K562 (cell line): ENCODE results near the gene EIF4E2. TPM values are rescaled to one million over a fixed set of nuclear protein-coding genes. Genes with fewer than 3 reads are reported as not detected.
A peak's percentile ranks its signal among the peaks of the same experiment; 100 is the strongest.

ENCODE experiments used
- ATAC-seq: fragments of 200-7000 bp; cut with Tn5 transposase; 3 replicates; pipeline ENCODE4 v1.9.1; 2020; ENCODE audit warnings: moderate library complexity
- BruUV-seq: library from RNA; stranded (reverse); fragments of 400-500 nt; replicated peaks from 2 replicates; lab custom pipeline; 2021; lab: Mats Ljungman, UMichigan
- CTCF ChIA-PET: fragments of 300-600 bp; formaldehyde crosslinking; extraction: SDS; loops from one replicate; lab custom pipeline; 2021; ENCODE audit warnings: low intra/inter-chr PET ratio; lab: Yijun Ruan, JAX
- POLR2A ChIA-PET: fragments of 300-600, 350-650 bp; sonication (Branson Sonifier 250); formaldehyde crosslinking; extraction: SDS; loops from one replicate; lab custom pipeline; 2021; ENCODE audit warnings: antibody characterized with exemption, inconsistent platforms; lab: Yijun Ruan, JAX
- DNase-seq, 4 experiments: peaks; one replicate each; pipeline versions ENCODE4 v3.0.0 to v3.0.0-alpha.2; 2011 to 2018; ENCODE audit warnings: low spot score in 3 of 4, mixed read lengths in 3 of 4; ENCODE audit errors: extremely low read depth in 1 of 4
- FAIRE-seq: peaks from 2 replicates; lab custom pipeline; 2011; peaks lifted over from hg19 to GRCh38; lab: Jason Lieb, UNC
- H2AFZ ChIP-seq: 2 replicates; pipeline ENCODE4 v1.6.0; 2011; ENCODE audit warnings: low read depth, low read length, control low read depth, inconsistent platforms
- H3K27ac ChIP-seq: fragments of 200-600 bp; 3 replicates; pipeline ENCODE4 v1.8.0; 2011; ENCODE audit warnings: low read depth, mild to moderate bottlenecking, control low read depth, inconsistent platforms, low read length, moderate library complexity, mixed read lengths; ENCODE audit errors: extremely low read depth
- H3K27me3 ChIP-seq, 2 experiments: fragments of 300-600 bp in 1 of 2; 2 replicates in 1 of 2; 3 replicates in 1 of 2; pipeline versions ENCODE4 v1.6.0 to v1.8.0; 2011; ENCODE audit warnings: inconsistent platforms in 2 of 2, low read length in 2 of 2, mild to moderate bottlenecking in 1 of 2, mixed read lengths in 1 of 2, moderate library complexity in 1 of 2; ENCODE audit not compliant: control insufficient read depth in 2 of 2, insufficient read depth in 2 of 2
- H3K36me3 ChIP-seq: fragments of 300-600 bp; 3 replicates; pipeline ENCODE4 v1.8.0; 2011; ENCODE audit warnings: mild to moderate bottlenecking, low read length, inconsistent platforms; ENCODE audit not compliant: control insufficient read depth, insufficient read depth
- H3K4me1 ChIP-seq, 2 experiments: fragments of 200-600 bp in 1 of 2; replicated peaks in 1 of 2; 2 replicates in 1 of 2; 3 replicates in 1 of 2; pipeline versions ENCODE4 v1.5.1 to v1.8.0; 2011; ENCODE audit warnings: inconsistent platforms in 2 of 2, low read length in 2 of 2, mild to moderate bottlenecking in 1 of 2, mixed read lengths in 1 of 2, moderate library complexity in 1 of 2; ENCODE audit not compliant: control insufficient read depth in 2 of 2, insufficient read depth in 2 of 2
- H3K4me2 ChIP-seq: 2 replicates; pipeline ENCODE4 v1.6.1; 2011; ENCODE audit warnings: low read length, control low read depth, inconsistent platforms, mixed read lengths; ENCODE audit not compliant: insufficient read depth
- H3K4me3 ChIP-seq: fragments of 200-600 bp; sonication (generic), shearing (Covaris generic); 2 replicates; pipeline ENCODE4 v1.5.1; 2016; ENCODE audit warnings: control low read depth, inconsistent platforms
- H3K79me2 ChIP-seq: fragments of 200-600 bp; 3 replicates; pipeline ENCODE4 v1.8.0; 2011; ENCODE audit warnings: low read length, inconsistent platforms; ENCODE audit not compliant: control insufficient read depth, insufficient read depth
- H3K9ac ChIP-seq, 2 experiments: 2 replicates each; pipeline versions ENCODE4 v1.6.0 to v1.6.1; 2011; ENCODE audit warnings: low read depth in 2 of 2, low read length in 2 of 2, control low read depth in 1 of 2, inconsistent platforms in 1 of 2, mild to moderate bottlenecking in 1 of 2, mixed read lengths in 1 of 2; ENCODE audit not compliant: insufficient read depth in 1 of 2
- H3K9me1 ChIP-seq: one replicate; pipeline ENCODE4 v1.6.0; 2011; ENCODE audit warnings: inconsistent platforms, mild to moderate bottlenecking, low read length, moderate library complexity; ENCODE audit not compliant: control insufficient read depth, insufficient read depth
- H3K9me3 ChIP-seq: replicated peaks from 2 replicates; pipeline ENCODE4 v1.5.1; 2011; ENCODE audit warnings: low read depth, low read length, inconsistent platforms; ENCODE audit not compliant: control insufficient read depth, insufficient read depth
- H4K20me1 ChIP-seq: replicated peaks from 2 replicates; pipeline ENCODE4 v1.6.1; 2011; ENCODE audit warnings: low read length, inconsistent platforms, mixed read lengths; ENCODE audit not compliant: control insufficient read depth, insufficient read depth
- ADNP ChIP-seq: fragments of 200-800 bp; sonication (Bioruptor generic); IDR thresholded peaks from 2 replicates; pipeline ENCODE4 v1.6.1; 2016; ENCODE audit warnings: missing genetic modification characterization, missing compliant biosample characterization
- ARID1B ChIP-seq: fragments of 450-650 bp; IDR thresholded peaks from 2 replicates; pipeline ENCODE4 v1.6.1; 2016; ENCODE audit warnings: antibody characterized with exemption, mild to moderate bottlenecking, inconsistent platforms
- BCOR ChIP-seq: fragments of 450-650 bp; IDR thresholded peaks from 2 replicates; pipeline ENCODE4 v1.6.1; 2016
- HNRNPLL ChIP-seq: fragments of 200-400 bp; formaldehyde crosslinking; IDR thresholded peaks from 2 replicates; pipeline ENCODE4 v1.6.1; 2017; ENCODE audit warnings: low read length, low read depth, mild to moderate bottlenecking; ENCODE audit not compliant: poor library complexity, severe bottlenecking
- KDM5B ChIP-seq: fragments of 200-600 bp; sonication (generic); IDR thresholded peaks from 2 replicates; pipeline ENCODE4 v1.6.1; 2012; ENCODE audit warnings: low read depth, mild to moderate bottlenecking, moderate library complexity, low read length, control low read depth, inconsistent platforms; ENCODE audit not compliant: insufficient replicate concordance
- RAD21 ChIP-seq, 2 experiments: fragments of 250-450 bp in 1 of 2; fragments of 450-650 bp in 1 of 2; sonication (Bioruptor Pico) in 1 of 2; formaldehyde crosslinking in 1 of 2; IDR thresholded peaks in 1 of 2; conservative IDR thresholded peaks in 1 of 2; 2 replicates each; pipeline versions ENCODE4 v1.4.0 to v1.8.0; 2020 to 2022; ENCODE audit warnings: mild to moderate bottlenecking in 2 of 2, moderate library complexity in 1 of 2
- RB1 ChIP-seq: fragments of 450-650 bp; IDR thresholded peaks from 2 replicates; pipeline ENCODE4 v1.6.1; 2017; ENCODE audit warnings: low read depth, mild to moderate bottlenecking
- SIRT6 ChIP-seq: IDR thresholded peaks from one replicate; pipeline ENCODE4 v1.6.1; 2012; ENCODE audit warnings: low read depth, mild to moderate bottlenecking, control low read depth, inconsistent platforms, low read length, moderate library complexity
- TAF7 ChIP-seq: fragments of 450-650 bp; IDR thresholded peaks from 2 replicates; pipeline ENCODE4 v1.6.1; 2016; ENCODE audit warnings: missing genetic modification characterization, missing compliant biosample characterization
- ZNF583 ChIP-seq: fragments of 250-450 bp; sonication (Bioruptor Pico); IDR thresholded peaks from 2 replicates; pipeline ENCODE4 v1.4.0; 2020
- WGBS: fragments of 100-300 bp; shearing (Covaris generic); methylation state at CpG from one replicate; pipeline ENCODE4 v1.1.6; 2016; ENCODE audit warnings: low coverage, mixed read lengths; ENCODE audit not compliant: insufficient coverage; ENCODE audit errors: missing lambda C conversion rate; 5-methylcytosine and 5-hydroxymethylcytosine counted together
- in situ Hi-C: fragments of 300-500 bp; cut with MboI; formaldehyde crosslinking; loops from 4 replicates; pipeline ENCODE4 v1.15.0; 2018; ENCODE audit warnings: inconsistent platforms, mixed read lengths
- intact Hi-C: fragments of 100-400 bp; cut with micrococcal nuclease; formaldehyde crosslinking; loops from 2 replicates; pipeline ENCODE4 v1.14.2; 2022
- polyA plus RNA-seq, 8 experiments: library from polyadenylated mRNA; depleted of rRNA in 4 of 8; stranded (reverse) in 5 of 8; unstranded in 3 of 8; fragments of >200 nt; fragmentation: Nextera tagmentation in 2 of 8; fragmentation: Illumina TruSeq in 1 of 8; extraction: Ambion mirVana in 2 of 8; extraction: Trizol in 1 of 8; gene quantifications; 2 replicates each; pipeline versions ENCODE4 v1.2.1 to v1.2.3, GENCODE V29; 2011 to 2014; ENCODE audit warnings: inconsistent platforms in 1 of 8, missing spikeins in 1 of 8
- total RNA-seq, 7 experiments: library from RNA; depleted of rRNA in 6 of 7; stranded (reverse); fragments of >200 nt in 6 of 7; fragmentation: Illumina TruSeq in 2 of 7; extraction: Trizol in 2 of 7; gene quantifications; 2 replicates each; pipeline versions ENCODE4 v1.2.1 to v1.2.3, GENCODE V29; 2011 to 2021; ENCODE audit warnings: low replicate concordance in 1 of 7
- TF ChIP-seq, protein P1 (sequence below): fragments of 250-450 bp; sonication (Bioruptor Pico); IDR thresholded peaks from 2 replicates; pipeline ENCODE4 v1.8.0; 2021; ENCODE audit warnings: moderate library complexity, mild to moderate bottlenecking, inconsistent platforms
- TF ChIP-seq, protein P2 (sequence below): fragments of 450-650 bp; formaldehyde crosslinking; IDR thresholded peaks from 2 replicates; pipeline ENCODE4 v1.4.0; 2022; ENCODE audit warnings: missing genetic modification characterization
- TF ChIP-seq, protein P3 (sequence below): sonication (generic); formaldehyde crosslinking; IDR thresholded peaks from 2 replicates; pipeline ENCODE4 v1.8.1; 2023; ENCODE audit warnings: mild to moderate bottlenecking, missing genetic modification reagents
- TF ChIP-seq, protein P4 (sequence below): fragments of 250-450 bp; sonication (Bioruptor Pico); IDR thresholded peaks from 2 replicates; pipeline ENCODE4 v1.4.0; 2020; ENCODE audit warnings: mild to moderate bottlenecking, moderate library complexity

The EIF4E2 gene
- total and polyA plus RNA-seq, 9 of the 15 experiments (the other 6 are each of a cell fraction or from before 2014, with no cell fraction given), result 33.9 to 169 (median 77.5) TPM

DNA sequence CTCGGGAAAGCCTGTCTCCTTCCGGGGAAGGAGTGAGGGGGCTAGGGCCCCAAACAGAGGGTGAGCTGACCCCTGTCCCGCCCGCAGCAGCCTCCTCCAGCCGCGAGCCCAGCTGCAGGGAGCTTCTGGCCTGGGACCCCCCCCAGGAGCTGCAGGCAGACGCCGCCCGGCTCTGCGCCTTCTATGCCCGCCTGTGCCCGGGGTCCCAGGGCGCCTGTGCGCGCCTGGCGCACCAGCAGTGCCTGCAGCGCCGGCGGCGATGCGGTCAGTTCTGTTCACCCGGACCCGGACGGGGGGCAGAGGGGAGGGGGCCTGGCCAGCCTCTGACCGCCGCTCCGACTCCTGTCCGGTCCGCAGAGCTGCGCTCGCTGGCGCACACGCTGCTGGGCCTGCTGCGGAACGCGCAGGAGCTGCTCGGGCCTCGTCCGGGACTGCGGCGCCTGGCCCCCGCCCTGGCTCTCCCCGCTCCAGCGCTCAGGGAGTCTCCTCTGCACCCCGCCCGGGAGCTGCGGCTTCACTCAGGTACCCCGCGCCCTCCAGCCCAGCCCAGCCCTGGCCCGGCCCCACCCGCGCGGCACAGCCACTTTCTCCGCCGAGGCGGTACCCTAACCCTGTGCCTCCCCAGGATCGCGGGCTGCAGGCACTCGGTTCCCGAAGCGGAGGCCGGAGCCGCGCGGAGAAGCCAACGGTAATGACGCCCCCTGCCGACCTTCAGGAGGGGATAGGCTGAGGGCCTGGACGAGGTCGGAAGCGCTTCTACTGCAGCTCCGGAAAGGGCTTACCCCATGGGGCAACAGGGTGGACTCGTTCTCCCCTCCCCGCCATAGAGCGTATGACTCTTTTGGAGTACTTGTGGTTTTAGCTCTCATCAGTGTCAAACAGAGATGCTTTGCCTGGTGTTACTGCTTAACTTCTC lies 26.5 kb upstream of the EIF4E2 start:
- Histone ChIP-seq H3K9me3 (no peaks in the 10 kb centered on the region), H3K4me2 (no peak overlapping the region), H3K27ac (no peak overlapping the region), H4K20me1 (no peaks in the 10 kb centered on the region), H3K4me1 (peaks cover 0 to 27% of the 10 kb centered on the region in 2 experiments; a peak in 2 of 5 replicates), H2AFZ (no peak overlapping the region), H3K27me3 (peaks cover 0 to 53% of the 10 kb centered on the region in 2 experiments; a peak in 3 of 5 replicates), H3K36me3 (no peaks in the 10 kb centered on the region), H3K9me1 (no peaks in the 10 kb centered on the region), H3K9ac (no peak overlapping the region), H3K79me2 (no peaks in the 10 kb centered on the region), H3K4me3 (0 out of 2 replicates have a peak overlapping the region, but pooled peaks have one; percentile 13)
- POLR2A ChIA-PET, result interaction anchor here (0.7 kb wide), 2 partner anchors 26 to 282 kb away, joined by 3 to 5 read pairs; partner anchors contain the start of genes EIF4E2 and TIGD1
- intact Hi-C loops, result loop anchor here (5.0 kb wide), 3 partner anchors 77 to 287 kb away; no protein-coding TSS in a partner anchor
- FAIRE-seq, result peak; percentile 23
- 2% methylated on average over 15 of the region's 75 CpGs for WGBS
- no TSS peak for BruUV-seq
- in situ Hi-C loops, result no loop called here
- DNase-seq, result peak; percentile 59 to 72 (median 62)
- CTCF ChIA-PET, result no interaction called here
- peak; percentile 89 for ATAC-seq
- no peak for TF ChIP-seq HNRNPLL
- TF ChIP-seq ADNP (tag), result no peak
- TF ChIP-seq ZNF583, result no peak
- TF ChIP-seq, protein P1, sequence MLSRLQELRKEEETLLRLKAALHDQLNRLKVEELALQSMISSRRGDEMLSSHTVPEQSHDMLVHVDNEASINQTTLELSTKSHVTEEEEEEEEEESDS (CRISPR knock-in tag), result no peak
- 0 out of 4 replicates have a peak, but pooled peaks of 1 of the 2 experiments have one; percentile 23 for TF ChIP-seq RAD21 (CRISPR knock-in tag; conservative IDR thresholded peaks at IDR 0.05 in 1 of 2, IDR thresholded peaks at IDR 0.05 in 1 of 2)
- TF ChIP-seq, protein P2, sequence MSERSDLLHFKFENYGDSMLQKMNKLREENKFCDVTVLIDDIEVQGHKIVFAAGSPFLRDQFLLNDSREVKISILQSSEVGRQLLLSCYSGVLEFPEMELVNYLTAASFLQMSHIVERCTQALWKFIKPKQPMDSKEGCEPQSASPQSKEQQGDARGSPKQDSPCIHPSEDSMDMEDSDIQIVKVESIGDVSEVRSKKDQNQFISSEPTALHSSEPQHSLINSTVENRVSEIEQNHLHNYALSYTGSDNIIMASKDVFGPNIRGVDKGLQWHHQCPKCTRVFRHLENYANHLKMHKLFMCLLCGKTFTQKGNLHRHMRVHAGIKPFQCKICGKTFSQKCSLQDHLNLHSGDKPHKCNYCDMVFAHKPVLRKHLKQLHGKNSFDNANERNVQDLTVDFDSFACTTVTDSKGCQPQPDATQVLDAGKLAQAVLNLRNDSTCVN (CRISPR knock-in tag), result no peak
- TF ChIP-seq RB1, result 0 out of 2 replicates have a peak, but pooled peaks have one; percentile 29
- no peak for TF ChIP-seq TAF7 (tag)
- TF ChIP-seq, protein P3, sequence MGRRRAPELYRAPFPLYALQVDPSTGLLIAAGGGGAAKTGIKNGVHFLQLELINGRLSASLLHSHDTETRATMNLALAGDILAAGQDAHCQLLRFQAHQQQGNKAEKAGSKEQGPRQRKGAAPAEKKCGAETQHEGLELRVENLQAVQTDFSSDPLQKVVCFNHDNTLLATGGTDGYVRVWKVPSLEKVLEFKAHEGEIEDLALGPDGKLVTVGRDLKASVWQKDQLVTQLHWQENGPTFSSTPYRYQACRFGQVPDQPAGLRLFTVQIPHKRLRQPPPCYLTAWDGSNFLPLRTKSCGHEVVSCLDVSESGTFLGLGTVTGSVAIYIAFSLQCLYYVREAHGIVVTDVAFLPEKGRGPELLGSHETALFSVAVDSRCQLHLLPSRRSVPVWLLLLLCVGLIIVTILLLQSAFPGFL (CRISPR knock-in tag), result no peak
- TF ChIP-seq KDM5B, result no peak
- no peak for TF ChIP-seq ARID1B
- TF ChIP-seq BCOR, result 0 out of 2 replicates have a peak, but pooled peaks have one; percentile 33
- TF ChIP-seq SIRT6, result no peak
- TF ChIP-seq, protein P4, sequence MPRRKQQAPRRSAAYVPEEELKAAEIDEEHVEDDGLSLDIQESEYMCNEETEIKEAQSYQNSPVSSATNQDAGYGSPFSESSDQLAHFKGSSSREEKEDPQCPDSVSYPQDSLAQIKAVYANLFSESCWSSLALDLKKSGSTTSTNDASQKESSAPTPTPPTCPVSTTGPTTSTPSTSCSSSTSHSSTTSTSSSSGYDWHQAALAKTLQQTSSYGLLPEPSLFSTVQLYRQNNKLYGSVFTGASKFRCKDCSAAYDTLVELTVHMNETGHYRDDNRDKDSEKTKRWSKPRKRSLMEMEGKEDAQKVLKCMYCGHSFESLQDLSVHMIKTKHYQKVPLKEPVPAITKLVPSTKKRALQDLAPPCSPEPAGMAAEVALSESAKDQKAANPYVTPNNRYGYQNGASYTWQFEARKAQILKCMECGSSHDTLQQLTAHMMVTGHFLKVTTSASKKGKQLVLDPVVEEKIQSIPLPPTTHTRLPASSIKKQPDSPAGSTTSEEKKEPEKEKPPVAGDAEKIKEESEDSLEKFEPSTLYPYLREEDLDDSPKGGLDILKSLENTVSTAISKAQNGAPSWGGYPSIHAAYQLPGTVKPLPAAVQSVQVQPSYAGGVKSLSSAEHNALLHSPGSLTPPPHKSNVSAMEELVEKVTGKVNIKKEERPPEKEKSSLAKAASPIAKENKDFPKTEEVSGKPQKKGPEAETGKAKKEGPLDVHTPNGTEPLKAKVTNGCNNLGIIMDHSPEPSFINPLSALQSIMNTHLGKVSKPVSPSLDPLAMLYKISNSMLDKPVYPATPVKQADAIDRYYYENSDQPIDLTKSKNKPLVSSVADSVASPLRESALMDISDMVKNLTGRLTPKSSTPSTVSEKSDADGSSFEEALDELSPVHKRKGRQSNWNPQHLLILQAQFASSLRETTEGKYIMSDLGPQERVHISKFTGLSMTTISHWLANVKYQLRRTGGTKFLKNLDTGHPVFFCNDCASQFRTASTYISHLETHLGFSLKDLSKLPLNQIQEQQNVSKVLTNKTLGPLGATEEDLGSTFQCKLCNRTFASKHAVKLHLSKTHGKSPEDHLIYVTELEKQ (CRISPR knock-in tag), result no peak
